Measurements from ENCODE around the gene ADK.

The ADK gene

GRCh38 chr10:74179111-74179710, 28.2 kb downstream of the ADK start:
- TF ChIP-seq, protein P1, sequence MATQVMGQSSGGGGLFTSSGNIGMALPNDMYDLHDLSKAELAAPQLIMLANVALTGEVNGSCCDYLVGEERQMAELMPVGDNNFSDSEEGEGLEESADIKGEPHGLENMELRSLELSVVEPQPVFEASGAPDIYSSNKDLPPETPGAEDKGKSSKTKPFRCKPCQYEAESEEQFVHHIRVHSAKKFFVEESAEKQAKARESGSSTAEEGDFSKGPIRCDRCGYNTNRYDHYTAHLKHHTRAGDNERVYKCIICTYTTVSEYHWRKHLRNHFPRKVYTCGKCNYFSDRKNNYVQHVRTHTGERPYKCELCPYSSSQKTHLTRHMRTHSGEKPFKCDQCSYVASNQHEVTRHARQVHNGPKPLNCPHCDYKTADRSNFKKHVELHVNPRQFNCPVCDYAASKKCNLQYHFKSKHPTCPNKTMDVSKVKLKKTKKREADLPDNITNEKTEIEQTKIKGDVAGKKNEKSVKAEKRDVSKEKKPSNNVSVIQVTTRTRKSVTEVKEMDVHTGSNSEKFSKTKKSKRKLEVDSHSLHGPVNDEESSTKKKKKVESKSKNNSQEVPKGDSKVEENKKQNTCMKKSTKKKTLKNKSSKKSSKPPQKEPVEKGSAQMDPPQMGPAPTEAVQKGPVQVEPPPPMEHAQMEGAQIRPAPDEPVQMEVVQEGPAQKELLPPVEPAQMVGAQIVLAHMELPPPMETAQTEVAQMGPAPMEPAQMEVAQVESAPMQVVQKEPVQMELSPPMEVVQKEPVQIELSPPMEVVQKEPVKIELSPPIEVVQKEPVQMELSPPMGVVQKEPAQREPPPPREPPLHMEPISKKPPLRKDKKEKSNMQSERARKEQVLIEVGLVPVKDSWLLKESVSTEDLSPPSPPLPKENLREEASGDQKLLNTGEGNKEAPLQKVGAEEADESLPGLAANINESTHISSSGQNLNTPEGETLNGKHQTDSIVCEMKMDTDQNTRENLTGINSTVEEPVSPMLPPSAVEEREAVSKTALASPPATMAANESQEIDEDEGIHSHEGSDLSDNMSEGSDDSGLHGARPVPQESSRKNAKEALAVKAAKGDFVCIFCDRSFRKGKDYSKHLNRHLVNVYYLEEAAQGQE (IDR thresholded peaks at IDR 0.05; ENCODE audit: insufficient read depth in 1 of 2, low read depth in 2 of 2, low read length in 2 of 2), result no peak
- TF ChIP-seq TAF1 (IDR thresholded peaks at IDR 0.05; ENCODE audit: borderline replicate concordance, insufficient read depth, low read length) (no peak), FOXP2 (optimal IDR thresholded peaks at IDR 0.05; ENCODE audit: borderline replicate concordance, extremely low read depth, extremely low read length, insufficient read depth) (no peak), SIN3A (IDR thresholded peaks at IDR 0.05; ENCODE audit: borderline replicate concordance, insufficient read depth, low read length) (no peak), POLR2AphosphoS5 (IDR thresholded peaks at IDR 0.05; ENCODE audit: low read depth, low read length) (no peak)

DNA sequence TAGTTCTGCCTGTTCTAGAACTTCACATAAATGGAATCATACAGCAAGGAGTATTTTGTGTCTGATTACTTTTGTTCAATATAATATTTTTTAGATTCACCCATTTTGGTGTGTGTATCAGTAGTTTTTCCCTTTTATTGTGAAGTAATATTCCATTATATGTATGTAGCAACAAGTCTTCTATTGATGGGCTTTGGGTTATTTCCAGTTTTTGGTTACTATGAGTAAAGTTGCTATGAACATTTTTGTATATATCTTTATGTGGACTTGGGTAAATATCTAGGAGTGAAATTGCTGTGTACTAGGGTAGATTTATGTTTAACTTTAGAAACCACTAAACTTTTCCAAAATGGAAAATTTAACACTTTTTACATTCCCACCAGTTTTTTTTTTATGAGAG, 35.7 kb downstream of the ADK start:
- TF ChIP-seq, protein P1 (IDR thresholded peaks at IDR 0.05; ENCODE audit: insufficient read depth in 1 of 2, low read depth in 2 of 2, low read length in 2 of 2), result no peak
- TF ChIP-seq FOXP2 (optimal IDR thresholded peaks at IDR 0.05; ENCODE audit: borderline replicate concordance, extremely low read depth, extremely low read length, insufficient read depth) (no peak), POLR2AphosphoS5 (IDR thresholded peaks at IDR 0.05; ENCODE audit: low read depth, low read length) (no peak), TAF1 (IDR thresholded peaks at IDR 0.05; ENCODE audit: borderline replicate concordance, insufficient read depth, low read length) (no peak), SIN3A (IDR thresholded peaks at IDR 0.05; ENCODE audit: borderline replicate concordance, insufficient read depth, low read length) (no peak)

GRCh38 chr10:74187237-74187636, 36.2 kb downstream of the ADK start:
- TF ChIP-seq FOXP2 (optimal IDR thresholded peaks at IDR 0.05; ENCODE audit: borderline replicate concordance, extremely low read depth, extremely low read length, insufficient read depth), result no peak
- TF ChIP-seq, protein P1 (IDR thresholded peaks at IDR 0.05; ENCODE audit: insufficient read depth in 1 of 2, low read depth in 2 of 2, low read length in 2 of 2), result no peak
- no peak for TF ChIP-seq TAF1 (IDR thresholded peaks at IDR 0.05; ENCODE audit: borderline replicate concordance, insufficient read depth, low read length)
- TF ChIP-seq POLR2AphosphoS5 (IDR thresholded peaks at IDR 0.05; ENCODE audit: low read depth, low read length), result no peak
- no peak for TF ChIP-seq SIN3A (IDR thresholded peaks at IDR 0.05; ENCODE audit: borderline replicate concordance, insufficient read depth, low read length)

DNA sequence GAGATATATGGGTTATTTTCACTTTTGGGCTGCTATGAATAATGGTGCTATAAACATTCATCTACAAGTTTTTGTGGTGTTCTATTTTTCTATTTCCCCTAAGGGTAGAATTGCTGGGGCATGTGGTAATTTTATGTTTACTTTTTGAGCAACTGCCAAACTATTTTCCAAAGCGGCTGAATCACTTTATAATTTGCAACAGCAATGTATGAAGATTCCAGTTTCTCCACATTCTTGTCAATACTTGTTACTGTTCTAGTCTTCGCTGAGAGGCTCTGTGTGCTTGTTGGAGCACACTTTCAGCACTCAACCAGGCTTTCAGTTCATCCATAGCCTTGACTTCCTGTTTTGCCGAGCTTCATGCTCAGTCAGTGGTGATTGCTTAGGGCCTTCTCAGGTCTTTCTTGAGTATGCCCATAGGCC, 39.0 kb downstream of the ADK start:
- TF ChIP-seq FOXP2 (optimal IDR thresholded peaks at IDR 0.05; ENCODE audit: borderline replicate concordance, extremely low read depth, extremely low read length, insufficient read depth) (no peak), SIN3A (IDR thresholded peaks at IDR 0.05; ENCODE audit: borderline replicate concordance, insufficient read depth, low read length) (no peak), TAF1 (IDR thresholded peaks at IDR 0.05; ENCODE audit: borderline replicate concordance, insufficient read depth, low read length) (no peak), POLR2AphosphoS5 (IDR thresholded peaks at IDR 0.05; ENCODE audit: low read depth, low read length) (no peak)
- TF ChIP-seq, protein P1 (IDR thresholded peaks at IDR 0.05; ENCODE audit: insufficient read depth in 1 of 2, low read depth in 2 of 2, low read length in 2 of 2), result no peak
